Measurements from ENCODE around the gene SLC27A3. TPM values are rescaled to one million over a fixed set of nuclear protein-coding genes. Genes with fewer than 3 reads are reported as not detected.

SLC27A3 gene
- total and polyA plus RNA-seq, 10 of the 15 experiments (the other 5 are each of a cell fraction or from before 2014, with no cell fraction given): 2.6 to 18.1 (median 8.3) TPM

DNA sequence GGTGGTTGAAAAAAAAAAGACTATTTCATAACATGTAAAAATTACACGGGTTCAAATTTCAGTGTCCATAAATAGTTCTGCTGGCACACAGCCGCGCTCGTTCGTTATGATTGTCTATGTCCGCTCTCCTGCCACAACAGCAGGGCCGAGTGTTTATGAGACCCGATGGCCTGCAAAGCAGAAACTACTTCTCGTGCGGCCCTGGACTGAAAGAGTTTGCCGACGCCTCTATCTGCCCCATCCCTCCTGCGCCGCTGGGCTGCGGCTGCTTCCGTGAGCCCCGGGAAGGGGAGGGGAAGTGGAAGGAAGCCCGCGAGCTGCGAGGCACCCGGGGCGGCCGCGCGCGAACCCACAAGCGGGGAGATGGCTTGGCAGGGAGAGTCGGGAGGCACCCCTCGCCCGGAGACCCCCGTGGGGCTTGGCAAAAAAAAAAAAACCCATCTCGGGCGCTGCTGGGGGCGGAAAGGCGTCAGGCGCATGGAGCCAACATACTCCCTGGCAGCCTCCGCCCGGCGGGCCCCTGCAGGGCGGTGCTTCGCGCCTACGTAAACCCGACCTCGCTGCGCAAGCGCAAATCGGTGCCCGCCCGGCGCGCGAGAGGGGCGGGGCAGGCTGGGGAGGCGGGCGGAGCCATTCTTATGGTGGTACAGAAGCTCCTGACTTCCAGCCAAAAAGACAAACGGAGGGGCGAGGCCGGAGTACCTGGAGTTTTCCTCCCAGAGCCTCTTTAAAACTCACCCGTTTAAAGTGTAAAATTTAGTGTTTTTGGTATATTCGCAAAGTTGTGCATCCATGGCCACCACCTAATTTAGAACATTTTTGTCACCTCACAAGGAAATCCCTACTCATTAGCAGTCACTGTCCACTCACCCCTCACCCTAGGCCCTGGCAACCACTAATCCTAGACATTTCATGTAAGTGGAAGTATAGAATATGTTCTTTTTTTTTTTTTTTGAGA, 8.3 kb downstream of the SLC27A3 start (continued):
- TF ChIP-seq, protein P1, sequence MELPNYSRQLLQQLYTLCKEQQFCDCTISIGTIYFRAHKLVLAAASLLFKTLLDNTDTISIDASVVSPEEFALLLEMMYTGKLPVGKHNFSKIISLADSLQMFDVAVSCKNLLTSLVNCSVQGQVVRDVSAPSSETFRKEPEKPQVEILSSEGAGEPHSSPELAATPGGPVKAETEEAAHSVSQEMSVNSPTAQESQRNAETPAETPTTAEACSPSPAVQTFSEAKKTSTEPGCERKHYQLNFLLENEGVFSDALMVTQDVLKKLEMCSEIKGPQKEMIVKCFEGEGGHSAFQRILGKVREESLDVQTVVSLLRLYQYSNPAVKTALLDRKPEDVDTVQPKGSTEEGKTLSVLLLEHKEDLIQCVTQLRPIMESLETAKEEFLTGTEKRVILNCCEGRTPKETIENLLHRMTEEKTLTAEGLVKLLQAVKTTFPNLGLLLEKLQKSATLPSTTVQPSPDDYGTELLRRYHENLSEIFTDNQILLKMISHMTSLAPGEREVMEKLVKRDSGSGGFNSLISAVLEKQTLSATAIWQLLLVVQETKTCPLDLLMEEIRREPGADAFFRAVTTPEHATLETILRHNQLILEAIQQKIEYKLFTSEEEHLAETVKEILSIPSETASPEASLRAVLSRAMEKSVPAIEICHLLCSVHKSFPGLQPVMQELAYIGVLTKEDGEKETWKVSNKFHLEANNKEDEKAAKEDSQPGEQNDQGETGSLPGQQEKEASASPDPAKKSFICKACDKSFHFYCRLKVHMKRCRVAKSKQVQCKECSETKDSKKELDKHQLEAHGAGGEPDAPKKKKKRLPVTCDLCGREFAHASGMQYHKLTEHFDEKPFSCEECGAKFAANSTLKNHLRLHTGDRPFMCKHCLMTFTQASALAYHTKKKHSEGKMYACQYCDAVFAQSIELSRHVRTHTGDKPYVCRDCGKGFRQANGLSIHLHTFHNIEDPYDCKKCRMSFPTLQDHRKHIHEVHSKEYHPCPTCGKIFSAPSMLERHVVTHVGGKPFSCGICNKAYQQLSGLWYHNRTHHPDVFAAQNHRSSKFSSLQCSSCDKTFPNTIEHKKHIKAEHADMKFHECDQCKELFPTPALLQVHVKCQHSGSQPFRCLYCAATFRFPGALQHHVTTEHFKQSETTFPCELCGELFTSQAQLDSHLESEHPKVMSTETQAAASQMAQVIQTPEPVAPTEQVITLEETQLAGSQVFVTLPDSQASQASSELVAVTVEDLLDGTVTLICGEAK (IDR thresholded peaks at IDR 0.05; ENCODE audit: borderline replicate concordance): no peak; the same call in 1 of the 2 replicates
- TF ChIP-seq TCF7 (IDR thresholded peaks at IDR 0.05; ENCODE audit: borderline replicate concordance) (no peak), SIX5 (IDR thresholded peaks at IDR 0.05; ENCODE audit: low read depth, low read length, severe bottlenecking) (no peak), EED (IDR thresholded peaks at IDR 0.05; ENCODE audit: low read depth) (peak; percentile 76), NBN (IDR thresholded peaks at IDR 0.05) (peak; percentile 93), TAF1 (IDR thresholded peaks at IDR 0.05; ENCODE audit: borderline replicate concordance, low read depth, low read length) (no peak; the same call in 1 of the 2 replicates), ZNF274 (IDR thresholded peaks at IDR 0.05; ENCODE audit: insufficient read depth, insufficient read length) (no peak), CREM (IDR thresholded peaks at IDR 0.05; ENCODE audit: low read depth) (no peak), ELK1 (IDR thresholded peaks at IDR 0.05; ENCODE audit: low read depth, low read length) (no peak), SP1 (IDR thresholded peaks at IDR 0.05; ENCODE audit: low read depth, low read length) (no peak), E4F1 (IDR thresholded peaks at IDR 0.05; ENCODE audit: borderline replicate concordance, partially characterized antibody) (no peak), KLF5 (IDR thresholded peaks at IDR 0.05; ENCODE audit: partially characterized antibody) (no peak), STAT3 (IDR thresholded peaks at IDR 0.05; ENCODE audit: low read depth, low read length) (no peak)
- TF ChIP-seq, protein P2, sequence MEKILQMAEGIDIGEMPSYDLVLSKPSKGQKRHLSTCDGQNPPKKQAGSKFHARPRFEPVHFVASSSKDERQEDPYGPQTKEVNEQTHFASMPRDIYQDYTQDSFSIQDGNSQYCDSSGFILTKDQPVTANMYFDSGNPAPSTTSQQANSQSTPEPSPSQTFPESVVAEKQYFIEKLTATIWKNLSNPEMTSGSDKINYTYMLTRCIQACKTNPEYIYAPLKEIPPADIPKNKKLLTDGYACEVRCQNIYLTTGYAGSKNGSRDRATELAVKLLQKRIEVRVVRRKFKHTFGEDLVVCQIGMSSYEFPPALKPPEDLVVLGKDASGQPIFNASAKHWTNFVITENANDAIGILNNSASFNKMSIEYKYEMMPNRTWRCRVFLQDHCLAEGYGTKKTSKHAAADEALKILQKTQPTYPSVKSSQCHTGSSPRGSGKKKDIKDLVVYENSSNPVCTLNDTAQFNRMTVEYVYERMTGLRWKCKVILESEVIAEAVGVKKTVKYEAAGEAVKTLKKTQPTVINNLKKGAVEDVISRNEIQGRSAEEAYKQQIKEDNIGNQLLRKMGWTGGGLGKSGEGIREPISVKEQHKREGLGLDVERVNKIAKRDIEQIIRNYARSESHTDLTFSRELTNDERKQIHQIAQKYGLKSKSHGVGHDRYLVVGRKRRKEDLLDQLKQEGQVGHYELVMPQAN (conservative IDR thresholded peaks at IDR 0.05): peak; percentile 43; the same call in 1 of the 2 replicates
- TF ChIP-seq, protein P3, sequence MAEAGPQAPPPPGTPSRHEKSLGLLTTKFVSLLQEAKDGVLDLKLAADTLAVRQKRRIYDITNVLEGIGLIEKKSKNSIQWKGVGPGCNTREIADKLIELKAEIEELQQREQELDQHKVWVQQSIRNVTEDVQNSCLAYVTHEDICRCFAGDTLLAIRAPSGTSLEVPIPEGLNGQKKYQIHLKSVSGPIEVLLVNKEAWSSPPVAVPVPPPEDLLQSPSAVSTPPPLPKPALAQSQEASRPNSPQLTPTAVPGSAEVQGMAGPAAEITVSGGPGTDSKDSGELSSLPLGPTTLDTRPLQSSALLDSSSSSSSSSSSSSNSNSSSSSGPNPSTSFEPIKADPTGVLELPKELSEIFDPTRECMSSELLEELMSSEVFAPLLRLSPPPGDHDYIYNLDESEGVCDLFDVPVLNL (IDR thresholded peaks at IDR 0.05; ENCODE audit: low read depth, low read length): no peak
- TF ChIP-seq, protein P4, sequence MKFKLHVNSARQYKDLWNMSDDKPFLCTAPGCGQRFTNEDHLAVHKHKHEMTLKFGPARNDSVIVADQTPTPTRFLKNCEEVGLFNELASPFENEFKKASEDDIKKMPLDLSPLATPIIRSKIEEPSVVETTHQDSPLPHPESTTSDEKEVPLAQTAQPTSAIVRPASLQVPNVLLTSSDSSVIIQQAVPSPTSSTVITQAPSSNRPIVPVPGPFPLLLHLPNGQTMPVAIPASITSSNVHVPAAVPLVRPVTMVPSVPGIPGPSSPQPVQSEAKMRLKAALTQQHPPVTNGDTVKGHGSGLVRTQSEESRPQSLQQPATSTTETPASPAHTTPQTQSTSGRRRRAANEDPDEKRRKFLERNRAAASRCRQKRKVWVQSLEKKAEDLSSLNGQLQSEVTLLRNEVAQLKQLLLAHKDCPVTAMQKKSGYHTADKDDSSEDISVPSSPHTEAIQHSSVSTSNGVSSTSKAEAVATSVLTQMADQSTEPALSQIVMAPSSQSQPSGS (IDR thresholded peaks at IDR 0.05; ENCODE audit: low read length): no peak

Data from GM12878 (cell line).